GM18951 (cell line): ENCODE measurements around the gene TSPEAR.
"Not testable (repeated sequence)": the region's sequence is repeated elsewhere in the genome, so short reads cannot be mapped to it uniquely, and the experiment has no call there.

Experiments used
- POLR2A ChIP-seq: IDR thresholded peaks from 4 replicates; pipeline ENCODE4 v1.6.1; 2011; ENCODE audit warnings: mild to moderate bottlenecking; ENCODE audit not compliant: insufficient read length, insufficient read depth; ENCODE audit errors: extremely low read depth
- in situ Hi-C: fragments of 300-500 bp; cut with MboI; formaldehyde crosslinking; loops from one replicate; pipeline ENCODE4 v1.12.0; 2022; ENCODE audit warnings: low sequenced_read_pairs, mixed read lengths, inconsistent platforms; ENCODE audit not compliant: unreplicated experiment

Gene TSPEAR

DNA sequence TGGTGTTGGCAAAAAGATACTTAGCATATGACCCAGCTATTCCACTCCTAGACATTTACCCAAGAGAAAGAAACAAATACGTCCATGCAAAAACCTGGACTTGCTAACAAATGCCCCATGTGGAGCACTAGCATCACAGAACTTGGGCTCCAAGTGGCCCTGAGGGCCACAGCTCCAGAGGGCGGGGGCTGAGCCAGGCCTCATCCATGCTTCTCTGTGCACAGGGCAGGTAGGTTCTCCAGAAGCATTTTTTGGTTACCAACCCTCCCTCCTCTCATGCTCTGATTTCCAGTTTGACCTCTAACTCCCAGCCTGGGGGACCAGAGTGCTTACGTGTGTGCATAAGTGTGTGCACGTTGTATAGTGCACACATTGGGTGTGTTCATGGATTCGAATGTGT lies 46.7 kb downstream of the TSPEAR start:
- in situ Hi-C loops, result no loop called here
- no peak for TF ChIP-seq POLR2A

GRCh38 chr21:44661567-44661966 lies 49.8 kb downstream of the TSPEAR start:
- in situ Hi-C loops, result not testable (repeated sequence)

GRCh38 chr21:44658913-44659595 lies 52.3 kb downstream of the TSPEAR start:
- in situ Hi-C loops, result no loop called here
- TF ChIP-seq POLR2A, result no peak

DNA sequence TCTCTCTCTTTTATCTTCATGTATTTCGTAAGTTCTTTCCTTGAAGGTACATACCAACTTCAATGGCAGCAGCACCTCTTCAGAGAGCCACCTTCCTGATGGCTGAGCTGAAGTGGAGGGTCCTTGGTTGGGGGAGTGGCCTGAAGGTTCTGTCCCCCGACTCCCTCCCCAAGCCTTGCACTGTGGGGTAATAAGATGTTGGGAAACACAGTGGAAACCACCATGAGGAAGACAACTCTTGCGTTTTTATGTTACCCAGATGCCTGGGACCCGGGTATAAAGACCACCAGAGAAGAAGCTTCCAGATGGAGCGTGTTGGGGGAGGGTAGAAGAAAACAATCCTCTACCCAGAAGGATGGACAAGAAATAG lies 52.8 kb downstream of the TSPEAR start:
- in situ Hi-C loops, result no loop called here
- TF ChIP-seq POLR2A, result no peak

DNA sequence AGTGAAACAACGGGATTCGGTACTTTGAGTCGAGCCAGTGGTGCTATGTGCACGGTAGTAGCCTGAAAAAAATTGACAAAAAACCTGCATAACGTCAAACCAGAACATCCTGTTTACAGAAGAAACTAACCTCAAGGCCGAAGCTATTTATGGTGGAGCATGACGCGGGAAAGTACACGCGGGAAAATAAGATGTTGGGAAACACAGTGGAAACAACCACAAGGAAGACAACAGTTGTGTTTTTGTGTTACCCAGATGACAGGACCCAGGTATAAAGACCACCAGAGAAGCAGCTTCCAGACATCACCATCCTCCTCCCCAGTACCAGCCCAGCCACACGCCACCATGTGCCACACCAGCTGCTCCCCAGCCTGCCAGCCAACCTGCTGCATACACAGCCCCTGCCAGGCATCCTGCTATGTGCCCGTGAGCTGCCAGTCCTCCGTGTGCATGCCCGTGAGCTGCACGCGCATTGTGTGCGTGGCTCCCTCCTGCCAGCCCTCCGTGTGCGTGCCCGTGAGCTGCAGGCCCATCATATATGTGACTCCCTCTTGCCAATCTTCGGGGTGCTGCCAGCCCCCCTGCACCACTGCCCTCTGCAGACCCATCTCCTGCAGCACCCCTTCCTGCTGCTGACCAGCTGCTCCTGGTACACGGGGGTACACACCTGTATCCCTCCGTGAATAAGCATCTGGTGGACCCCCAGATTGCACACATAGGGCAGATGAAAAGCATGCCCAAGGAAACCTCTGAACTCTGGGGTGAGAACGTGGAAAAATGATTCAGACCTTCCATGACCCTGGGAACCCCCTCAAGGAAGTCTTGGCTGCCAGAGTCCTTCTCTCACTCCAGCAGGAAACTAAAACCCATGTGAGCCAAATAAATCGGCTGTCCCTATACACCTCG lies 53.5 kb downstream of the TSPEAR start, which contains the start of gene KRTAP12-3:
KRTAP12-3 (plus strand) TSS at position 298 of the 906 bp plus-strand sequence; CDS start at position 346, 48 bp downstream.
- in situ Hi-C loops, result no loop called here
- no peak for TF ChIP-seq POLR2A

- in situ Hi-C loops, result no loop called here
- no peak for TF ChIP-seq POLR2A
Measured at GRCh38 chr21:44656868-44657267, 54.5 kb downstream of the TSPEAR start.

GRCh38 chr21:44654576-44655175 lies 56.7 kb downstream of the TSPEAR start, which contains the start of gene KRTAP12-4:
Gene KRTAP12-4 (minus strand): TSS chr21:44654659. CDS start chr21:44654614, 45 bp downstream.
- in situ Hi-C loops, result no loop called here
- no peak for TF ChIP-seq POLR2A

DNA sequence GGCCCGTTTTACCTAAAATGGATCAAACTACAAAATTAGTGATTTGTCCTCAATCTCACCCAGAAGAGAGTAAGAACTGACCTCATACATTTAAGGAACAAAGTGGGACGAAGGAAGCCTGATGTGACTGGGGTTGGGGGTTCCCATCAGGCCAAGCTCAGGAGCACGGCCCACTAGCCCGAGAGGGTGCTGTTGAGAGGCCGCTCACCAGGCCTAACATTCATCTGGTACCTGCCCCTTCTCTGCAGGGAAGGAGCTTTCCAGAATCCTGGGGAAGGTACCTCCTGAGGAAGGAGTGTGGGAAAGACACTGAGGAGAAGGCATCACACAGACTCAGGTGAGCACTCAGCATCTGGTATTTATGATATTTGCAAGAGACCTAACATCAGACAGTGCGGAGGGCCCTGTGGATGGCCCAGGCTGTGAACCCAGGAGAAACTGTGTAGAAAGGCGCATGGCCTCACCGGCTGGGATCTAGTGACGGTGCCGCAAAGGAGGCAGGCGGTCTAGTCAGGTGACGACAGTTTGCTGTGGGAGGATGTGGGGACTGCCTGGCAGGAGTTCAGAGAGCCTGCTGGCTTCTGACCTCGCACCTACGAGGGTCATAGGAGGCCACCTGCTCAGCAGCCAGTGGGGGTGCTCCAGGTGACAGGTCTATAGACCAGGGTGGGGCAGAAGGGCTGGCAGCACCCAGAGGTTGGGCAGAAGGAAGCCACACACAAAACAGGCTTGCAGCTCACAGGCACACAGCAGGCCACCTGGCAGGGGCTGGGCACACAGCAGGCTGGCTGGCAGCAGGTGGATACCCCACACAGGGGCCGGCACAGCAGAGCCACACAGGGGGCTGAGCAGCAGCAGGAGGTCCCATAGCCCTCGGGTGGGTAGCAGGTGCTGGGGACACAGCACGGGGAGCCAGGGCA lies 57.5 kb downstream of the TSPEAR start:
- no peak for TF ChIP-seq POLR2A
- in situ Hi-C loops, result no loop called here

- no peak for TF ChIP-seq POLR2A
- in situ Hi-C loops, result no loop called here
Measured at GRCh38 chr21:44653123-44653522, 58.2 kb downstream of the TSPEAR start.

GRCh38 chr21:44650973-44651675 lies 60.2 kb downstream of the TSPEAR start:
- in situ Hi-C loops, result no loop called here
- TF ChIP-seq POLR2A, result no peak

GRCh38 chr21:44650265-44650972 lies 61.0 kb downstream of the TSPEAR start:
- in situ Hi-C loops, result no loop called here
- no peak for TF ChIP-seq POLR2A
